ENCODE data around the gene PRKCA.

The PRKCA gene

GRCh38 chr17:66430846-66431795 is 128.7 kb downstream of the PRKCA start:
- no peak for DNase-seq (ENCODE audit: low spot score)
- TF ChIP-seq CTCF (IDR thresholded peaks at IDR 0.05; ENCODE audit: extremely low read depth, missing control alignments), result no peak

- no peak for DNase-seq (ENCODE audit: low spot score)
- TF ChIP-seq CTCF (IDR thresholded peaks at IDR 0.05; ENCODE audit: extremely low read depth, missing control alignments), result no peak
Observed at GRCh38 chr17:66431910-66432309, 129.5 kb downstream of the PRKCA start.

- TF ChIP-seq CTCF (IDR thresholded peaks at IDR 0.05; ENCODE audit: extremely low read depth, missing control alignments), result no peak
- no peak for DNase-seq (ENCODE audit: low spot score)
Observed at GRCh38 chr17:66432411-66432957, 130.1 kb downstream of the PRKCA start.

GRCh38 chr17:66432996-66433551 is 130.7 kb downstream of the PRKCA start:
- no peak for DNase-seq (ENCODE audit: low spot score)
- TF ChIP-seq CTCF (IDR thresholded peaks at IDR 0.05; ENCODE audit: extremely low read depth, missing control alignments), result no peak

GRCh38 chr17:66435182-66435581 is 132.8 kb downstream of the PRKCA start:
- no peak for TF ChIP-seq CTCF (IDR thresholded peaks at IDR 0.05; ENCODE audit: extremely low read depth, missing control alignments)
- DNase-seq (ENCODE audit: low spot score), result no peak

- no peak for DNase-seq (ENCODE audit: low spot score)
- no peak for TF ChIP-seq CTCF (IDR thresholded peaks at IDR 0.05; ENCODE audit: extremely low read depth, missing control alignments)
Observed at GRCh38 chr17:66436631-66437030, 134.2 kb downstream of the PRKCA start.

GRCh38 chr17:66437476-66438026 is 135.1 kb downstream of the PRKCA start:
- no peak for TF ChIP-seq CTCF (IDR thresholded peaks at IDR 0.05; ENCODE audit: extremely low read depth, missing control alignments)
- DNase-seq (ENCODE audit: low spot score), result no peak

All from GM20000 (cell line).